DMS 273 (cell line): ENCODE data around the gene UTS2R.

Experiments
- DNase-seq: peaks from one replicate; lab custom pipeline; 2025; ENCODE audit not compliant: unreplicated experiment; lab: John Stamatoyannopoulos, UW

UTS2R gene

DNA sequence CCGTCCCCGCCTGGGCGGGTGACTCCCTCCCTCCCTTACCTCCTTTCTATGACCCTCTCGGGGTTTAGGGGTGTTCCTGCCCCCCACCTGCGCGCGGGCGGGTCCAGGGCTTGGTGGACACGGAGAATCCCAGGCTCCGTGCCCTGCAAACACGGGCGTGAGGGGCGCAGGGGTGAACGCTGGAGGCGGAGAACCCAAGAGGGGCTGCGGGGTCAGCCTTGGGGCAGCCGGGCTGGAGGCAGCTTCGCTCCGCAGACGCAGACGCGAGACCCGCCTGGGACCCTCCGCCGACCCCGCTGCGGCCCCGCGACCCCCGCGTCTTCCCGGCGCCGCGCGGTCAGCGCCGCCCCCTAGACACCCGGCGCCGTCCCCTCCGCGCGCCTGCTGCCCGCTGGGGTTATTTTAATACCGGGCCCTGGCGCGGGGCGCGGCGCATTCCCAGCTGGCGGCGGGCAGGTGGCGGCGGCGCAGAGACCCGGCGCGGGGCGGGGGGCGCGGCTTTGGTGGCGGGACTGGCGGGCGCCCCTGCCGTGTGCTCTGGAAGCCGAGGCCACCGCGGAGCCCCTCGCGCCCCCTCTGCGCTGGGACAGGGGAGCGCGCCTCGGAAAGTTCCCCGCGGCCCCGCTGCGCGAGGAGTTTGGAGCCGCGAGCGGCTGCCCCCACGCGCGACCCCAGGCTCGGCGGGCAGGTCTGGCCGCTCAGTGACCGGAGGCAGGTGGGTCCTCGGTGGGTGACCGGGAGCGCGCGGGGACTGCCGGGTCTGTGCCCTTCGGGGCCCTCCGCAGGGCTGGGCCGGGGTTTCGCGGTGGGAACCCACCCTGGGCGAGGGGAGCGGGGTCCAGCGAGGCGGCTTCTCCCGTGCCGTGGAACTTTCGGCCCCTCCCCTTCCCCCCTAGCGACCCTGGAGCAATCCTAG lies at the start of gene UTS2R:
TSS of gene UTS2R (plus strand) at position 433 of the 916 bp plus-strand sequence. CDS start 2,560 bp downstream, outside the sequence.
- DNase-seq: peak; percentile 53

DNA sequence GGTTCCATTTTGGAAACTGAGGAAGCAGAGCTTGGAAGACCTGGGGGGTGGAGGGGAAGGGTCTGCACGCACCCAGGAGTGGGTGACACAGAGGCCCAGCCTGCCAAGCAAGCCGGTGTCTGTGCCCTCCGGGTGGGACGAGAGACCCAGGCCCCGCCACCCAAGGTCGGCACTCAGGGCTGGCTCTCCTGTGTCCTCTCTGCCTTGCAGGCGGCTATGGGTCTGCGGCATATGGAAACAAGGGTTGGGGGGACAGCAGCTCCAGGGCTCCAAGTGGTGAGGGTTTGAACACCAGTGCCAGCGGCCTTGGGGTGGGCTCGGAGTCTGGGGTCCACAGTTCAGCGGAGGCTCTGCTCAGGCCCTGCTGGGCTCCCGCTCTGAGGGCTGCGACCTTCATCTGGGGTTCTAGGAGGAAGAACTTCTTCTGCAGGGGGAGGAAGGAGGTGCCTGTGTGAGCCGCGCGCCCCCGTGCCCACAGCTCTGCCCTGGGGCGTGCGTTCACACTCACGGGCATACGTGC lies 49.6 kb upstream of the UTS2R start:
- no peak for DNase-seq

DNA sequence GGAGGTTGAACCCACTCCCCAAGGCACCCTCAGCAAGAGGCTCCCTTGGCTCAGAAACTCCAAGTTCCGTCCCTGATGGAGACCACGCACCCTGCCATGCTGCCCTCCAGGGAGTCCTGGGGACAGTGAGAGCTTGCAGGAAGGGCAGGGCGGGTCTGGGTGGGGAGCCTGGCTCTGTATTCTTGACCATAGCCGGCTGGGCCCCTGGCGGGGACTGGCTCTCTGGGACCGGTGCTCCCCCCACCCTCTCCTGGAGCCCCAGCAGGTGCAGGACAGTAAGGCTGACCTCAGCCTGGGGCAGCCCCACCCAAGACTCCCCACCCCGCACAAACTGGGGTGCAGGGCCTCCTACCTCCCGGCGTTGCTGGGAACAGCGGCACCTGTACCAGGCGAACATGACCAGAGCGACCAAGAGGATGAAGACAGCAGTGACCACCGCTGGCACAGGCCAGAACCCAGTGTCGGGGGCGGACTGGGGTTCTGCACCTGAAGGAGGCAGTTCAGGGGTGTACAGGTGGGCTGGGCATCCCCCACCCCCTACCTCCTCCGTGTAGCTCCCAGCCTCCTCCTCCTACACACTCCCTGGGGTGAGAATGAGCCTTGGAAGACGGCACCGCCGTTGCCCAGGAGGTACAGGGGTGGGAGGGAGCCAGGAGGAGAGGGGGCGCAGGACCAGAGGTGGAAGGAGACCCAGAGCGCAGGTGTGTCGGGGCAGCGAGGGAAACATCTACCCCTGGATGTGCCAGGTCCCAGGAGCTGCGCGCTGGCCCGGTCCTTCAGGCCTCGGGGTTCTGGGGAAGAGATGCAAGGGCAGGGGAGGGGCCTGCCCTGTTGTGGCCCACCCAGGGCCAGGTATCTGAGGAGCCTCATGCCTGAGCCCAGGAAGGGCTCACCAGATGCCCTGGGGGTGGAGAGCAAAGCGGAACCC lies 48.8 kb upstream of the UTS2R start:
- DNase-seq: no peak

DNA sequence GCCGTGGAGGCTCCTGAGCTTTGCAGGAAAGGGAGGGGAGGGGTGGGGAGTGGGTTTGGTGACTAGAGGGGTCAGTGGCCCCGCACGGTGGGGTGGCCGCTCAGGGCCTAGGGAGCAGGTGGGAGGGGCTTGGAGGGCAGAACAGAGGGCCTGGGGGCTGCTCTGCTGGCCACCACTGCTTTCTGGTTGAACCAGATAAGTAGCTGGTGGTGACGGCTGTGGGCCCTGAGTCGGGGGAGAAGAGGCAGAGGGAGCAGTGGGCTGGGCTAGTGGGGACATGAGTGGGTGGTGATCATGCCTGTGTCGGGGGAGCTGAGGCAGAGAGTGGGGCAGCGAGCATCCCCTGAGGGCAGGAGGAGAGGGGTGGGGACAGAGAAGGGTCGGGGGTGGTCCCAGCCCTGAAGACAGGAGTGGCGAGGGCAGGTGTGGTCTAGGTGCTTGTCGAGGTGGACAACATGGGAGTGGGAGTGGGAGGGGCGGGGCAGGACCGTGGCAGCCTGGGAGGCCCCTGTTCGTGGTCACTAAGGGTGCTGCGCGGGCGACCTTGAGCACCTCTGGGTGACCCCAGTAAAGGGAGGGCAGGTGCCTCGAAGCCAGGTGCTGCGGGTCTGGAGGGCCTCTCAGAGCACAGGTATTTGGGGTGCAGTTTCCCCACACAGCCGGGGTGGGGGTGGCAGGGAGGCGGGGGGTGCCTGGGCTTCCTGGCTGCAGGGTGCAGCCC lies 47.9 kb upstream of the UTS2R start:
- no peak for DNase-seq

DNA sequence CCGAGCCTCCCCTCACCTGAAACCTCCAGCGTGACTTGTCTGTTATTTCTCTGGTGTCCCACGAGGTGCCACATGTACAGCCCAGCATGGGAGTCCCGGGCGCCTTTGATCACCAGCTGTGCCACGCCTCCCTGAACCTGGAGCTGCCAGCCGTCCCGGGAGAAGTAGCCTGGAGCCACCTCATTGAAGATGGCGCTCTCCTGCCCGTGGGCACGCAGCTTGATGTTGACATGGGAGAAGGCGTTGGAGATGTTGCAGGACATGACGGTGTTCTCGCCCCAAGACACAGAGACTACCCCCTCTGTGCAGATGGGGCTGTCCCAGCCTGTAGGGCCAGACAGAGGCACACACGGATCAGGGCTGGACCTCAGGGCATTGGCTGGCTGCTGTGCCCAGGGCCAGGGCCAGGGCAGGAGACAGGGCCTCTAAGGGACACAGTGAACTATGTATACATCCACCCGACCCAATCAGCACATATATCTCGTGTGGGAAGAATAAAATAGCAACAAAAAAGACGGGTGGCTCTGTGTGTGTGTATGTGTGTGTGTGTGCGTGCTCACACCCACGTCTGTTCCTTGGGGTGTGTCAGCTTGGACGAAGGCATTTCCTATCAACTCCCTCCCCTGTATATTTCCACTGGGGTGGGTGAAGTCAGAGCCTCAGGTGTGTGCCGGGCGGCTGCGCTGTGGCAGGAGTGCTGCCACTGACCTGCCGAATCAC lies 46.8 kb upstream of the UTS2R start:
- peak; percentile 70 for DNase-seq

DNA sequence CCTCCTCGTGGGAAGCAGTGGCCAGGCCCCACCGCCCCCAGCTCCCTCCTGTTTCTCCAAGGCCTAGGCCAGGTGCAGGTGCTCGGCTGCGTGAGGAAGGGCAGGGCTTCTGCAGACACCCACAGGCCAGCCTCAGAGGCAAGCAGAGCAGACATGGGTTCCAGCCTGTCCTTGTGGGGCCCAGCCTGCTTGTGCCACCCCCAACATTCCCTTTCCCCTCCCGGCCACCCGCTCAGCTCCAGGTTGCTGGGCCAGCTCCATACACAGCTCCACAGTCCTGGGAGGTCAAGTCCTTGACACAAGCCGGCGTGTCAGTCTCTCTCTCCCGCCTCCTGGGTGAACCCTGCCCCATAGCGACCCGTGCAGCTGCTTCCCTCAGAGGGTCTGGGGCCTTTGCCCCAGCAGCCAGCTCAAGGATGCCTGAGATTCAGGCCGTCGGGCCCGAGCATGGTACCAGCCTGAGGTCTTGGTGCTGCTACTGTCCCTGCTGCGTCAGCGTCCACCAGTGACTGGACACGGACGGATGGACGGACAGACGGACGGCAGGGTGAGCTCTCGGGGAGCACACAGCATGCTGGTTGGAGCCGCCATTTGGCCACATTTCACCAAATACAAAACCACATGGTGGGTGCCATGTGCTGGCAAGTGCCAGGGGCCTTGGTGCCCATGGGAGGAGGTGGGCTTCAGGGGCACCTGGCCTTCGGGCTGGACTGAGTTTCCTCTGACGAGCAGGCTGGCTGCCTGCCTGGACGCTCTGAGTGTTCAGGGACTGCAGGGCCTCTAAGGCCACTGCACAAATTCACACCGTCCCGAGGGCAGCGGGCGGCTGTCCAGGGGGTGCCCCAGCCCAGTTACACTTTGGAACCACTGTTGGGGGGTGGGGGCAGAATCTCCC lies 46.0 kb upstream of the UTS2R start:
- DNase-seq: no peak

DNA sequence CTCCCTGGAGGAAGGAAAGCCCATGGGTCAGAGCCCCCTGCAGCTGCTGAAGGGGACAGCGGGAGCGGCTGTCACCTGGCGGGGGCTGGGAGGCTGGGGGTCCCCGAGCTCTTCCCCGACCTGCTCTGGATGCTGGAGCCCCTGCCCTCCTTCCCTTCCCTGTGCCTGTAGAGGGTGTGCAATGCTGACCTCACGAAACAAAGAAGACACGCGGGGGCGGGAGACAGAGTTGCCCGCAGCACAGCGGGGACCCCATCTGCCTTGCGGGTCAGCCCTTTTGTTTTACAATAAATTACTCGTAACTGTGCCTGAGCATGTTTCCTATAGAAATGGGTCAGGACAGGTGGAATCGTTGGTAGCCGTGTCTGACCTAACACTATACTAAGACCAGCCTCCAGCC lies 44.3 kb upstream of the UTS2R start:
- no peak for DNase-seq

DNA sequence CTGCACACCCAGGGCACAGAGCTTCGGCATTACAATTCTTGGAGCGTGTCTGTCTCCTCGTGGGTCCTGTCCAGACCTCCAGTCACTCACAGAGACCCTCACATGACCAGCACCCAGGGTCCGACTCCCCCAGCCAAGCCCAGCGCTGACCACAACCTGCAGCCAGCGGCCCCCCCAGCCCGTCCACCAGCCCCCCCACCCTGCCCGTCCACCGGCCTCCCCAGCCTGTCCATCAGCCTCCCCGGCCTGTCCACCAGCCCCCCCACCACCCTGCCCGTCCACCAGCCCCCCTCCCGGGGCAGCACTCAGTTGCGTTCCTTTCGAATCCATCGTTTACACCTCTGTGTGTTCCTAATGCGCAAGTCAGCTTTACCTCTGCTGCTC lies 43.8 kb upstream of the UTS2R start:
- no peak for DNase-seq

DNA sequence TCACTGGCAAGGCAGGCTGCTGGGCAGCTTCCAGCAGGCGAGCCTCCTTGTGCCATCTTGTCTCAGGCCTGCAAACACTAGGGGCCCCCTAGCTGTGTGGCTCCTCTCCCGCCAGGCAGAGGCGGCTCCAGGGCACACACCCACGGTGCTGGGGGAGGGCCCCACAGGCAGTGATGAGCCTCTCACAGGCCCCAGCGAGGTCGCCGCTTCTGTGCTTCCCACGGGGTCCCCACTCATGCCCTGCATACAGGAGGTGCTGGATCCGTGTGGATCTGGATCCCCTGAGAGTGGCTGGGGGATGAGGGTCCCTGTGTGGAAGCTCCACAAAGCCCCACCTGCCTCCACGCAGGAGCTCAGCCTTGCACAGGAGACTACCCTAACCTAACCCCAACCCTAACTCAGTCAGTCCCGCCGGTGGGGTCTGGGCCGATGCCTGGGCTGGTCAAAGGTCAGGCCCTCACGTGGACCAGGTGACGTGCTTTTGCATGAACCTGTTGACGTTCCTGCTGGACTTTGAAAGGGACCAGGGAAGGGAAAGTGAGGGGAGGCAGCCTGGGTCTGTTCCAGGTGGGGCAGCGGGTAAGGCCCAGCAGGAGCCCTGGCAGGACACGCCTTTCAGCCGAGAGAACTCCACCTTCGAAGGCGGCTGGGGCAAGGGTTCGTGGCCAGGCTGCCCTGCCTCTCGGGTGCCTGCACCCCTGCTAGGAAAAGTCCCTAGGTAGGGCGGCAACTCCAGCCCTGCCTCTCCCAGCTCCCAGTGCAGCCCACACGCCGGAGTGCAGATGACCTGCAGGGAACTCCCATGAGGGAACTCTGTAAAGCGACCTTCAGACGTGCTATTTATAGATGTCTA lies 43.2 kb upstream of the UTS2R start:
- DNase-seq: peak; percentile 57

DNA sequence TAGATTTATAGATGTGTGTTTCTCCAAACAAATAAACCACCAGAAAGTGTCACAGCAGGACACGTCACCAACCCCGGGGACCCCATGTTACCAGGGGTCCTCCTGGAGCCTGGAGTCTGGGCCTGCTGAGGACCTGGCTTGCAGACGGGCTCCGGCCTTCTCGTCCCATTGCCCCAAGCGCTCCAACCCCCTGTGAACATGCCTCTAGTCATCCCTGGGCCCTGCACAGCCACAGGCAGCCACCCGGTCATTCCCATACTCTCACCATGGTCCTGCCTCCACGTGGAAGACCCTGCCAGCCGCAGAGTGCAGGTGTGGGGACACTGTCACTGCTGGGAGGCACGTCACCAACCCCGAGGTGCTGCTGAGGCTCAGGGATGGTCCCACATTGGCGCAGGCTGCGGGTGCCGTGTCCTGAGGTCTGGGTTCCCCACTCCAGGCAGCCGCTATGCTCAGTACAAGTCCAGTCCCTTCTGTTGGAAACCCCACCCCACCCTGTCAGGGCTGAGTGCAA lies 42.5 kb upstream of the UTS2R start:
- no peak for DNase-seq

DNA sequence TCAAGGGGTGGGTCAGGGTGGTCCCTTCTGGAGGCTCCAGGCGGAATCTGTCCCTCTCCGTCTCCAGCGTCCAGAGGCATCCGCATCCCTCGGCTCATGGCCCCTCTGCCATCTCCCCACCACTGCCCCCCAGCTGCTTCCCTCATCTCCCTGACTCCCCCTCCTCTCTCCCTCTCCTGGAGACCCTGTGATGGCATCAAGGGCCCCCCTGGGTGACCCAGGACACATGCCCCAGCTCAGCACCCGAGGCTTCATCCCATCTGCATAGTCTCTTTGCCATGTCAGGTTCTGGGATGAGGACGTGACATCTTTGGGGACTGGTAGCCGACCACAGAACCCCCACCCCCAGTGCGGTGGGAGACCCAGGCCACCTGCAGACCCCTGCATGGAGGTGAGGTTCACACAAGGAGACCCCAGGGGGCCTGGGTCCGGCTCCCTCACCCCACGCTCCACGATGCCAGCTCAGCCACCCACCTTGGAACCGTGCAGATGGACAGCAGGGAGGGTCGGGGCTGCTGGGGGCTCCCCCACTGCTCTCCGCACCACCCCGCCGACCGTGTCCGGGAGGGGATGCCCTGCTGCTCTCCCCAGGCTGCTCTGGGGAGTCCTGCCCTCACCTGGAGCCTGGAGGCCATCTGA lies 41.8 kb upstream of the UTS2R start:
- DNase-seq: no peak

DNA sequence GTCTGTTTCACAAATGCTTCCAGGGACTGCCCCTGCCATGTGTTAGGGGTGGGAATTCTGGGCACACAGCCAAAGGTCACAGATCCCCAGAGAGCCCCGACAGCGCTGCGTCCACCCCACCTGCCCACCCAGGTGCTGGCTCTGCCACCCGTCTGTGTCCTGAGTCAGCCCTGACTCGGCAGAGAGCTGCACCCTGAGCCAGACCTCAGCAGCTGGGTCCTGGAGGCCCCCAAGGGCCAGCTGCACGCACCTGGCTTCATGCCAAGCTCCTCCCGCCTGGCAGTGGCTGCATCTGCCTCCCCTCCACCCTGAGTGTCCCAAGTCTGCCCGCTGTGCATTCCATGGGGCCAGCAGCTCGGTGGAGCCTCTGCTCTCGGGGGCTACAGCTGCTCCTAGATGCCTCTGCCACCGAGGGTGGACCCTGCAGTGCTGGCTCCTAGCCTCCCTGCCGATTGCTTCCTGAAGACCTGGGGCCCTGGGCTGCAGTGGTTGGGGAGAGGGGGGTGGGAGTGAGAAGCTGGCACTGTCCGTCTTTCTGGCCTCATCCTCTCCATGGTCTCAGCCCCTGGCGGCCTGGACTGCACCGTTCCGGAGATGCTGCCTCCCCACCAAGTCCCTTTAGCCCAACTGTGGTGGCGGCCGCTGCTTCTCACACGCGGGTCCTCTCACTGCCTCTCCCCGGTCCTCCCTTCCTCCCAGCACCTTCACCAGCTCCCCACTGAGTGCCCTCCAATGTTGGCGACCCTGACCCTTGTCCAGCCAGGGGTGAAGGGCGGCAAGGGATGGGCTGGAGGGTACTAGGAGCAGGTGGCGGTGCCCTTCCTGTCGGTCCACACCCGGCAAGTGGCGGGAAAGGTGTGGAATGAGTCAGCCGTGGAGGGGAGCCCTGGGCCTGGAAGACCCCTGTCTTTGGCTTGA lies 41.0 kb upstream of the UTS2R start:
- DNase-seq: peak; percentile 97

DNA sequence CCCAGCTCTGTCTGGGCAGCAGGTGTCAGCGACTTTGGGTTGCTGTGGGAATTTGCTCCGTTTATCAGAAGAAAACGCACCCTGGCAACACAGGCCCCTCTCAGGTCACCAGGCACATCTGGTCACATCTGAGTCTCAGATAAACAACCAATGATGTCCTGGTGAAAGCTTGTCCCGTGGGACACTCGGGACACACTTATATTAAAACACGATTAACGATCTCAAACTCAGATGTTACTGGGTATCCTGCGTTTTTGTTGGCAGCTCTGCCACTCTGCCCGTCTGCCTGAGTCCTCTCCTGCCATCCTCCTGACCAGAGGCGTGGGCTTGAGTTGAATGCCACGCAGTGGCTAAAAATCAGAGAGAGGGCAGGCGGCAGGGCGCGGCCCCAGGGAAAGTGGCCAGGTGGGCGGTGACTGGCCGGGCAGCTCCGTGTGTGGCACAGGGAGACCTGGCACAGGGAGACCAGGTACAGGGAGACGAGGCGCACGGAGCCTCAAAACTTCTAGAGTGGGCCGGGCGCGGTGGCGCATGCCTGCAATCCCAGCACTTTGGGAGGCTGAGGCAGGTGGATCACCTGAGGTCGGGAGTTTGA lies 40.1 kb upstream of the UTS2R start:
- DNase-seq: peak; percentile 39

DNA sequence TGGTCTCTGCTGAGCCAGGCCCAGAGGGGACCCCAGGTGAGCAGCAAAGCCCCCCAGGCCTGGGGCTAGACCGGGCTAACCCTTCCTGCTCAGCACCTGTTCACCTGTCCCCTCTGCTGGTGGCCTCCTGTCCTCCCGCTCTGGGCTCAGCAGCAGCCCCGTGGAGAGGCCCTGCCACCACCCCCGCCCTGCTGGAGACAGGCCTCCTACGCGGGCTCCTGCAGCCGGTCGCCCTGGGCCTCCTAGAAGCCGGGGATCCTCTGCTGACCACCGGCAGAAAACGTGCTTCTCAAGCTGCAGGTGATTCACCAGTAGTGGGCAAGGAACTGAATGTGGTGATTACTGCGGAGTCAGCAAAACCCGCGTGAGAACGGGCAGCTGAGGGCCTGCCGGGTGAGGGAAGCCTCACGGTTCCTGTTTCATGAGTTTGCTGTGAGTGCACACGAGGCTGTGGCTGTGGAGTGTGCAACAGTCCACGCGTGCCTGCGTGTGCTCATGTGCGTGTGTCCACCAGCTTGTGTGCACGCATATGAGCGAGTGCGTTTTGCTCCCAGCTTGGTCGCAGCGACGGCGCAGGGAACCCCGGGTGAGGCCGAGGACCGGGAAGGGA lies 38.8 kb upstream of the UTS2R start:
- DNase-seq: peak; percentile 36

DNA sequence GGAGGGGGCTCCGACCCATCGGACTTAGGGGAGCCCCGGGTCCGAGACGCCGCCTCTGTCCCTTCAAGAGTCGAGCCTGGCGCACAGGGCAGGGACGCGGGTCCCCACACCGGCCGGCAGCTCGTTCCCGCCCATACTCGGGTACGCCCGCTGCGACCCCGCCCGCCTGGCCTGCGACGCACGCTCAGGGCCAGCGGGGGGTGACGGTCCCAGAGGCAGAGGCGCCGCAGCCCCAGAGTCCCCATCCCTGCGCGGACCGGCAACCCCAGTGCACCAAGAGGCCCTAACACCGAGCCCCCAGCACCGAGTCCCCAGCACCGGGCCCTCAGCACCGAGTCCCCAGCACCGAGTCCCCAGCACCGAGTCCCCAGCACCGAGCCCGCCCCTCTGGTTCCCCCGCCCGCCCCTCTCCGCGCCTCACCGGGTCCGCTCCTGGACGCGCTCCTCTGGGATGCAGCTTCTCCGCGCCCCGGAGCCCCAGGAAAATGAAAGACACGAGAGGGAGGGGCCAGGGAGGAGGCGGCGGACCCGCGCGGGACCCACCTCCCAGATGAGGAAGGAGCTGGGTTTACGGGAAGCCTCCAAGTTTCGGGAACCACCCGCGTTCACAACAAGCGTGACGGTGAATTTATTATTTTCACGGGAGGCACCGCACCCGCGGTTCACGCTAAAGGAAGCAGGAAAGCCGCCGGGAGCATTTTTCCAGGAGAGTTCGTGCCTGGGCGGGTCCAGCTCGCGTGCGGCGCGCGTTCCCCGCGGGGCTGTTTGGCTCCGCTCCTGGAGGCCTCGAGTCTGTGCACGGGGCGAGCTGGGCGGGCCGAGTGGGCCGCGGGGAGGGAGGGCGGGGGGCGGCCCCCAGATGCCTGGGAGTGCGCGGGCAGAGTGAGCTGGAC lies 38.0 kb upstream of the UTS2R start, which contains the start of gene SECTM1:
TSS of gene SECTM1 (minus strand) at position 488 of the 893 bp plus-strand sequence. CDS start 6,526 bp downstream, outside the sequence.
- DNase-seq: peak; percentile 43
